Measurements from ENCODE around the gene MPST. TPM values are rescaled to one million over a fixed set of nuclear protein-coding genes. Genes with fewer than 3 reads are reported as not detected.

MPST gene
- total RNA-seq, 1 experiment from 2014 or later, result 73.0 TPM

GRCh38 chr22:37039466-37039865 lies 19.9 kb downstream of the MPST start:
- Mint-ChIP-seq H3K36me3 (ENCODE audit: insufficient read depth, unreplicated experiment) (no peaks in the 10 kb centered on the region), H3K4me3 (ENCODE audit: low read depth, unreplicated experiment) (no peak overlapping the region), H3K4me1 (ENCODE audit: low read depth, unreplicated experiment) (peaks cover 54% of the 10 kb centered on the region), H3K27ac (ENCODE audit: unreplicated experiment) (no peak overlapping the region), H3K27me3 (ENCODE audit: unreplicated experiment) (no peaks in the 10 kb centered on the region), H3K9me3 (ENCODE audit: low read depth, unreplicated experiment) (no peaks in the 10 kb centered on the region)
- BruUV-seq (replicated peaks), result no TSS peak
- DNase-seq, result no peak
- no peak for TF ChIP-seq CTCF (IDR thresholded peaks at IDR 0.05; ENCODE audit: unreplicated experiment)
- intact Hi-C loops (cut with micrococcal nuclease; ENCODE audit: unreplicated experiment), result no loop called here
- CTCF ChIA-PET, result no interaction called here

GRCh38 chr22:37043209-37043827 lies 23.8 kb downstream of the MPST start:
- intact Hi-C loops (cut with micrococcal nuclease; ENCODE audit: unreplicated experiment), result no loop called here

GRCh38 chr22:37043828-37044538 lies 24.4 kb downstream of the MPST start:
- Mint-ChIP-seq H3K36me3 (ENCODE audit: insufficient read depth, unreplicated experiment) (peaks cover 3% of the 10 kb centered on the region), H3K27me3 (ENCODE audit: unreplicated experiment) (no peaks in the 10 kb centered on the region), H3K4me3 (ENCODE audit: low read depth, unreplicated experiment) (peak overlapping the region; percentile 39), H3K27ac (ENCODE audit: unreplicated experiment) (peak overlapping the region; percentile 74), H3K9me3 (ENCODE audit: low read depth, unreplicated experiment) (no peaks in the 10 kb centered on the region), H3K4me1 (ENCODE audit: low read depth, unreplicated experiment) (peaks cover 44% of the 10 kb centered on the region)
- CTCF ChIA-PET, result interaction anchor here (0.7 to 4.5 kb wide), 10 partner anchors 11 to 268 kb away, joined by 3 to 46 read pairs (median 5); partner anchors contain the start of genes IFT27 and TST
- no TSS peak for BruUV-seq (replicated peaks)
- intact Hi-C loops (cut with micrococcal nuclease; ENCODE audit: unreplicated experiment), result no loop called here
- peak; percentile 90 for DNase-seq
- TF ChIP-seq CTCF (IDR thresholded peaks at IDR 0.05; ENCODE audit: unreplicated experiment), result peak; percentile 87

More at GRCh38 chr22:37043209-37043827, 23.8 kb downstream of the MPST start:
- peak overlapping the region; percentile 74 for H3K27ac Mint-ChIP-seq (ENCODE audit: unreplicated experiment)
- no peaks in the 10 kb centered on the region for H3K9me3 Mint-ChIP-seq (ENCODE audit: low read depth, unreplicated experiment)
- no peaks in the 10 kb centered on the region for H3K27me3 Mint-ChIP-seq (ENCODE audit: unreplicated experiment)
- CTCF ChIA-PET, result interaction anchor here (0.7 to 4.5 kb wide), 9 partner anchors 10 to 267 kb away, joined by 3 to 46 read pairs (median 5); partner anchors contain the start of genes IFT27 and TST
- no peak for TF ChIP-seq CTCF (IDR thresholded peaks at IDR 0.05; ENCODE audit: unreplicated experiment)
- H3K4me1 Mint-ChIP-seq (ENCODE audit: low read depth, unreplicated experiment), result peaks cover 44% of the 10 kb centered on the region
- no peak for DNase-seq
- peaks cover 3% of the 10 kb centered on the region for H3K36me3 Mint-ChIP-seq (ENCODE audit: insufficient read depth, unreplicated experiment)
- BruUV-seq (replicated peaks), result no TSS peak
- H3K4me3 Mint-ChIP-seq (ENCODE audit: low read depth, unreplicated experiment), result peak overlapping the region; percentile 39

- BruUV-seq (replicated peaks), result no TSS peak
- CTCF ChIA-PET, result interaction anchor here (0.5 to 4.5 kb wide), 11 partner anchors 12 to 1844 kb away, joined by 3 to 46 read pairs (median 5); partner anchors contain the start of genes IFT27 and TST
- Mint-ChIP-seq H3K4me3 (ENCODE audit: low read depth, unreplicated experiment) (no peak overlapping the region), H3K36me3 (ENCODE audit: insufficient read depth, unreplicated experiment) (peaks cover 3% of the 10 kb centered on the region), H3K9me3 (ENCODE audit: low read depth, unreplicated experiment) (no peaks in the 10 kb centered on the region), H3K4me1 (ENCODE audit: low read depth, unreplicated experiment) (peaks cover 42% of the 10 kb centered on the region), H3K27ac (ENCODE audit: unreplicated experiment) (no peak overlapping the region), H3K27me3 (ENCODE audit: unreplicated experiment) (no peaks in the 10 kb centered on the region)
- intact Hi-C loops (cut with micrococcal nuclease; ENCODE audit: unreplicated experiment), result no loop called here
- TF ChIP-seq CTCF (IDR thresholded peaks at IDR 0.05; ENCODE audit: unreplicated experiment), result no peak
- no peak for DNase-seq
Observed at GRCh38 chr22:37044634-37045625, 25.4 kb downstream of the MPST start.
